Activated CD4-positive, alpha-beta T cell treated with anti-CD3 and anti-CD28 coated beads, Interleukin-2, amount 10 ng/mL, durations not matched to agents 7 days and 5 days (primary cell): ENCODE data around the gene ONECUT2. TPM values are rescaled to one million over a fixed set of nuclear protein-coding genes. Genes with fewer than 3 reads are reported as not detected.
"Not testable (repeated sequence)": the region's sequence is repeated elsewhere in the genome, so short reads cannot be mapped to it uniquely, and the experiment has no call there.

Experiments
- CTCF ChIA-PET: fragments of 350-600 bp; sonication (Branson Sonifier 250); formaldehyde crosslinking; loops from one replicate; lab custom pipeline; 2021; ENCODE audit warnings: antibody characterized with exemption; lab: Charles Lee
- POLR2A ChIA-PET: fragments of 350-600 bp; sonication (Branson Sonifier 250); formaldehyde crosslinking; loops from one replicate; lab custom pipeline; 2021; ENCODE audit warnings: antibody characterized with exemption; lab: Charles Lee
- DNase-seq: peaks from one replicate; pipeline ENCODE4 v3.0.0-alpha.2; 2020
- H3K27ac Mint-ChIP-seq: one replicate; pipeline ENCODE4 v1.8.0; 2021; ENCODE audit warnings: mild to moderate bottlenecking, moderate library complexity, mixed read lengths
- H3K27me3 Mint-ChIP-seq: one replicate; pipeline ENCODE4 v1.8.0; 2021; ENCODE audit warnings: mixed read lengths
- H3K36me3 Mint-ChIP-seq: one replicate; pipeline ENCODE4 v1.8.0; 2021; ENCODE audit warnings: low read depth, mixed read lengths
- H3K4me1 Mint-ChIP-seq: one replicate; pipeline ENCODE4 v1.8.0; 2021; ENCODE audit warnings: mixed read lengths
- H3K4me3 Mint-ChIP-seq: one replicate; pipeline ENCODE4 v1.8.0; 2021; ENCODE audit warnings: mild to moderate bottlenecking, moderate library complexity, mixed read lengths
- H3K9me3 Mint-ChIP-seq: one replicate; pipeline ENCODE4 v1.8.0; 2021; ENCODE audit warnings: mixed read lengths
- total RNA-seq, 2 experiments: library from RNA; stranded (reverse); gene quantifications; one replicate each; pipeline ENCODE4 v1.2.3, GENCODE V29; 2021

The ONECUT2 gene
- total RNA-seq = not detected

- peaks cover 8% of the 10 kb centered on the region for H3K36me3 Mint-ChIP-seq
- H3K4me3 Mint-ChIP-seq = peak within 1 kb of the TSS; percentile 54
- H3K27ac Mint-ChIP-seq = peak within 1 kb of the TSS; percentile 73
- no peaks in the 10 kb centered on the region for H3K9me3 Mint-ChIP-seq
- ChIA-PET CTCF (no interaction called here), POLR2A (no interaction called here)
- peak; percentile 30 for DNase-seq
- peaks cover 22% of the 10 kb centered on the region for H3K4me1 Mint-ChIP-seq
- H3K27me3 Mint-ChIP-seq = peaks cover 89% of the 10 kb centered on the region
These were observed at the start of gene ONECUT2 for GRCh38 chr18:57434536-57435494. ONECUT2 (plus strand) TSS chr18:57435374; CDS start chr18:57435717, 343 bp downstream.

GRCh38 chr18:57389271-57389670 is 45.9 kb upstream of the ONECUT2 start:
- POLR2A ChIA-PET = no interaction called here
- Mint-ChIP-seq H3K9me3 (no peaks in the 10 kb centered on the region), H3K4me1 (no peaks in the 10 kb centered on the region), H3K27me3 (no peaks in the 10 kb centered on the region), H3K36me3 (no peaks in the 10 kb centered on the region), H3K27ac (no peak overlapping the region), H3K4me3 (no peak overlapping the region)
- CTCF ChIA-PET = interaction anchor here (0.8 kb wide), 1 partner anchor 64 kb away, joined by 3 read pairs; no protein-coding TSS in a partner anchor
- no peak for DNase-seq

GRCh38 chr18:57390044-57390443 is 45.1 kb upstream of the ONECUT2 start:
- Mint-ChIP-seq H3K9me3 (peaks cover 2% of the 10 kb centered on the region), H3K4me3 (no peak overlapping the region), H3K27me3 (no peaks in the 10 kb centered on the region), H3K36me3 (no peaks in the 10 kb centered on the region), H3K27ac (no peak overlapping the region), H3K4me1 (no peaks in the 10 kb centered on the region)
- no peak for DNase-seq
- ChIA-PET POLR2A (no interaction called here), CTCF (no interaction called here)

GRCh38 chr18:57394749-57395148 is 40.4 kb upstream of the ONECUT2 start:
- H3K36me3 Mint-ChIP-seq, H3K4me3 Mint-ChIP-seq, CTCF ChIA-PET, DNase-seq, H3K27me3 Mint-ChIP-seq, H3K9me3 Mint-ChIP-seq, H3K4me1 Mint-ChIP-seq, H3K27ac Mint-ChIP-seq, POLR2A ChIA-PET: not testable (repeated sequence)

GRCh38 chr18:57396831-57397230 is 38.3 kb upstream of the ONECUT2 start:
- DNase-seq, H3K27ac Mint-ChIP-seq, H3K27me3 Mint-ChIP-seq, H3K4me3 Mint-ChIP-seq, CTCF ChIA-PET, H3K4me1 Mint-ChIP-seq, POLR2A ChIA-PET, H3K9me3 Mint-ChIP-seq, H3K36me3 Mint-ChIP-seq: not testable (repeated sequence)

GRCh38 chr18:57397440-57398132 is 37.6 kb upstream of the ONECUT2 start:
- Mint-ChIP-seq H3K9me3 (peaks cover 2% of the 10 kb centered on the region), H3K4me1 (no peaks in the 10 kb centered on the region), H3K36me3 (no peaks in the 10 kb centered on the region), H3K4me3 (no peak overlapping the region), H3K27me3 (peaks cover 2% of the 10 kb centered on the region), H3K27ac (no peak overlapping the region)
- DNase-seq = no peak
- CTCF ChIA-PET = no interaction called here
- POLR2A ChIA-PET = interaction anchor here (0.6 kb wide), 1 partner anchor 73 kb away, joined by 3 read pairs; no protein-coding TSS in a partner anchor

- POLR2A ChIA-PET = no interaction called here
- H3K4me3 Mint-ChIP-seq = no peak overlapping the region
- no peaks in the 10 kb centered on the region for H3K4me1 Mint-ChIP-seq
- no peaks in the 10 kb centered on the region for H3K36me3 Mint-ChIP-seq
- H3K27me3 Mint-ChIP-seq = peaks cover 6% of the 10 kb centered on the region
- no peak for DNase-seq
- CTCF ChIA-PET = no interaction called here
- no peak overlapping the region for H3K27ac Mint-ChIP-seq
- no peaks in the 10 kb centered on the region for H3K9me3 Mint-ChIP-seq
These were observed 30.8 kb upstream of the ONECUT2 start for GRCh38 chr18:57404345-57404744.

GRCh38 chr18:57409650-57410049 is 25.5 kb upstream of the ONECUT2 start:
- CTCF ChIA-PET = no interaction called here
- Mint-ChIP-seq H3K4me3 (no peak overlapping the region), H3K9me3 (no peaks in the 10 kb centered on the region)

GRCh38 chr18:57410749-57411148 is 24.4 kb upstream of the ONECUT2 start:
- CTCF ChIA-PET = no interaction called here

More at GRCh38 chr18:57409650-57410049, 25.5 kb upstream of the ONECUT2 start:
- Mint-ChIP-seq H3K4me1 (no peaks in the 10 kb centered on the region), H3K27ac (no peak overlapping the region), H3K36me3 (no peaks in the 10 kb centered on the region), H3K27me3 (peaks cover 11% of the 10 kb centered on the region)
- no peak for DNase-seq
- POLR2A ChIA-PET = no interaction called here

GRCh38 chr18:57416542-57416941 is 18.6 kb upstream of the ONECUT2 start:
- no peak for DNase-seq
- no peaks in the 10 kb centered on the region for H3K9me3 Mint-ChIP-seq
- H3K36me3 Mint-ChIP-seq = no peaks in the 10 kb centered on the region
- peaks cover 18% of the 10 kb centered on the region for H3K27me3 Mint-ChIP-seq
- no peak overlapping the region for H3K4me3 Mint-ChIP-seq
- H3K27ac Mint-ChIP-seq = no peak overlapping the region
- POLR2A ChIA-PET = no interaction called here
- H3K4me1 Mint-ChIP-seq = no peaks in the 10 kb centered on the region
- CTCF ChIA-PET = no interaction called here

More at GRCh38 chr18:57410749-57411148, 24.4 kb upstream of the ONECUT2 start:
- H3K4me1 Mint-ChIP-seq = no peaks in the 10 kb centered on the region
- H3K27ac Mint-ChIP-seq = no peak overlapping the region
- DNase-seq = no peak
- H3K36me3 Mint-ChIP-seq = no peaks in the 10 kb centered on the region
- H3K4me3 Mint-ChIP-seq = no peak overlapping the region
- no peaks in the 10 kb centered on the region for H3K9me3 Mint-ChIP-seq
- POLR2A ChIA-PET = no interaction called here
- H3K27me3 Mint-ChIP-seq = peaks cover 15% of the 10 kb centered on the region

GRCh38 chr18:57422313-57422872 is 12.8 kb upstream of the ONECUT2 start:
- H3K4me1 Mint-ChIP-seq = no peaks in the 10 kb centered on the region
- CTCF ChIA-PET = no interaction called here
- POLR2A ChIA-PET = no interaction called here

GRCh38 chr18:57423821-57424220 is 11.4 kb upstream of the ONECUT2 start:
- Mint-ChIP-seq H3K9me3 (no peaks in the 10 kb centered on the region), H3K27ac (no peak overlapping the region), H3K4me1 (no peaks in the 10 kb centered on the region), H3K36me3 (no peaks in the 10 kb centered on the region), H3K4me3 (no peak overlapping the region), H3K27me3 (peaks cover 36% of the 10 kb centered on the region)
- no peak for DNase-seq
- ChIA-PET POLR2A (no interaction called here), CTCF (interaction anchor here (0.6 kb wide), 1 partner anchor 183 kb away, joined by 4 read pairs; no protein-coding TSS in a partner anchor)

More at GRCh38 chr18:57422313-57422872, 12.8 kb upstream of the ONECUT2 start:
- no peak overlapping the region for H3K27ac Mint-ChIP-seq
- H3K4me3 Mint-ChIP-seq = no peak overlapping the region
- no peaks in the 10 kb centered on the region for H3K9me3 Mint-ChIP-seq
- no peak for DNase-seq
- H3K36me3 Mint-ChIP-seq = no peaks in the 10 kb centered on the region
- peaks cover 32% of the 10 kb centered on the region for H3K27me3 Mint-ChIP-seq

GRCh38 chr18:57425096-57425495 is 10.1 kb upstream of the ONECUT2 start:
- DNase-seq = no peak
- Mint-ChIP-seq H3K27me3 (peaks cover 47% of the 10 kb centered on the region), H3K9me3 (peaks cover 5% of the 10 kb centered on the region), H3K36me3 (peaks cover 4% of the 10 kb centered on the region), H3K4me3 (no peak overlapping the region), H3K4me1 (peaks cover 5% of the 10 kb centered on the region), H3K27ac (no peak overlapping the region)
- ChIA-PET CTCF (no interaction called here), POLR2A (no interaction called here)
